GM06990 (cell line): ENCODE data around the gene ZPBP.

Source experiments
- DNase-seq: peaks from one replicate; pipeline ENCODE4 v3.0.0-alpha.2; 2011; ENCODE audit not compliant: insufficient read length; ENCODE audit errors: extremely low read depth
- H3K27me3 ChIP-seq: replicated peaks from 2 replicates; pipeline ENCODE4 v1.6.0; 2011; ENCODE audit warnings: low read length; ENCODE audit not compliant: control insufficient read depth, insufficient read depth
- H3K36me3 ChIP-seq: 2 replicates; pipeline ENCODE4 v1.5.1; 2011; ENCODE audit warnings: low read length; ENCODE audit not compliant: control insufficient read depth, insufficient read depth
- H3K4me3 ChIP-seq: replicated peaks from 2 replicates; pipeline ENCODE4 v1.5.1; 2011; ENCODE audit warnings: low read depth, mild to moderate bottlenecking, control low read depth, low read length
- TF ChIP-seq, protein P1 (sequence below): IDR thresholded peaks from 2 replicates; pipeline ENCODE4 v1.5.1; 2011; ENCODE audit warnings: low read length, control low read depth, mild to moderate bottlenecking, inconsistent platforms; ENCODE audit not compliant: insufficient read depth, poor library complexity, severe bottlenecking

Gene ZPBP

DNA sequence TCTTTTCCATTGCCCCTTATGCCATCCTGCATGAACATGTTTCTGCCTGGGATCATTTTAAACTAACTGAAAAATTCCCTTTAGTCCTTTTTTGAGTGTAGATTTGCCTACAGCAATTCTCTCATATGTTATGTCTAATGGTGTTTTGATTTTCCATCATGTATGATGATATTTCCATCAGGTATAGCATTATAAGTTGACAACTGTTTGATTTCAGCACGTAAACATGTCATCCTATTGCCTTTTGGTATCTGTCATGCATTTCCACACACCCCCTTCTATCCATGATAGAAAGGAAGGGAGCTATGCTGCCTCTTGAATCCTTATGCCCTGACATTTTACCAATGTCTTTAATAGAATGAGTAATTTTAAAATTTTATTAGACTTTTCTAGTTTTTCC, 116.8 kb downstream of the ZPBP start:
- TF ChIP-seq, protein P1, sequence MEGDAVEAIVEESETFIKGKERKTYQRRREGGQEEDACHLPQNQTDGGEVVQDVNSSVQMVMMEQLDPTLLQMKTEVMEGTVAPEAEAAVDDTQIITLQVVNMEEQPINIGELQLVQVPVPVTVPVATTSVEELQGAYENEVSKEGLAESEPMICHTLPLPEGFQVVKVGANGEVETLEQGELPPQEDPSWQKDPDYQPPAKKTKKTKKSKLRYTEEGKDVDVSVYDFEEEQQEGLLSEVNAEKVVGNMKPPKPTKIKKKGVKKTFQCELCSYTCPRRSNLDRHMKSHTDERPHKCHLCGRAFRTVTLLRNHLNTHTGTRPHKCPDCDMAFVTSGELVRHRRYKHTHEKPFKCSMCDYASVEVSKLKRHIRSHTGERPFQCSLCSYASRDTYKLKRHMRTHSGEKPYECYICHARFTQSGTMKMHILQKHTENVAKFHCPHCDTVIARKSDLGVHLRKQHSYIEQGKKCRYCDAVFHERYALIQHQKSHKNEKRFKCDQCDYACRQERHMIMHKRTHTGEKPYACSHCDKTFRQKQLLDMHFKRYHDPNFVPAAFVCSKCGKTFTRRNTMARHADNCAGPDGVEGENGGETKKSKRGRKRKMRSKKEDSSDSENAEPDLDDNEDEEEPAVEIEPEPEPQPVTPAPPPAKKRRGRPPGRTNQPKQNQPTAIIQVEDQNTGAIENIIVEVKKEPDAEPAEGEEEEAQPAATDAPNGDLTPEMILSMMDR = no peak
- Histone ChIP-seq H3K36me3 (no peaks in the 10 kb centered on the region), H3K4me3 (no peak overlapping the region), H3K27me3 (no peaks in the 10 kb centered on the region)
- no peak for DNase-seq

DNA sequence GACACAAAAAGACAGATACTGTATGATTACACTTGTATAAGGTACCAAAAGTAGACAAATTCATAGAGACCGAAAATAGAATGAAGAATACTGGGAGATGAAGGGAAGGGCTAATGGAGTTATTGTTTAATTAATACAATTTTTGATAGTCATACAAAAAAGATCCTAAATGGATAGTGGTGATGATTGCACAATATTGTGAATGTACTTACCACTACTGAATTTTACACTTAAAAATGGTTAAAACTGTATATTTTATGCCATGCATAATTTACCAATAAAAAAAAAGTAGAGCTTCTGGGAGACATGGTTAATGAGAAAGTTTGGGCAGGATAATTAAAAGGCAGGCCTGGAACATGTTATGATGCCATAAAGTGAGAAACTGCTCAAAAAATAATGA, 119.0 kb downstream of the ZPBP start:
- TF ChIP-seq, protein P1 = no peak
- Histone ChIP-seq H3K36me3 (no peaks in the 10 kb centered on the region), H3K4me3 (no peak overlapping the region), H3K27me3 (no peaks in the 10 kb centered on the region)
- no peak for DNase-seq

DNA sequence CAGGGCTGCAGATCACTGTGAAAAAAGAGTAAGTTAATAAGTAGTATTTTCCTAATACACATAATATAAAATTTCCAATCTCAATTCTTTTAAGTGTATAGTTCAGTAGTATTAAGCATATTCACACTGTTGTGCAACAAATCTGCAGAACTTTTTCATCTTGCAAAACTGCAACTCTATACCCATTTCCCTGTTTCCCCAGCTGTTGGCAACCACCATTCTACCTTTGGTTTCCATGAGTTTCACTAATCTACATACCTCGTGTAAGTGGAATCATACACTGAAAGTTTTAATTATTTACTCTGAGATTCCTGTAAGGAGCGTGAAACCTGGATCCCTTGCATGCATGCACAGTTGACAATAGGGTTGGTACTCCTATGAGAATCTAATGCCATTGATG, 155.4 kb downstream of the ZPBP start:
- H3K27me3 ChIP-seq = no peaks in the 10 kb centered on the region
- DNase-seq = no peak
- H3K4me3 ChIP-seq = no peak overlapping the region
- TF ChIP-seq, protein P1 = no peak
- no peaks in the 10 kb centered on the region for H3K36me3 ChIP-seq

GRCh38 chr7:49931627-49932026, 161.4 kb downstream of the ZPBP start:
- Histone ChIP-seq H3K4me3 (no peak overlapping the region), H3K36me3 (no peaks in the 10 kb centered on the region), H3K27me3 (no peaks in the 10 kb centered on the region)
- DNase-seq = no peak
- TF ChIP-seq, protein P1 = no peak

GRCh38 chr7:49928787-49929186, 164.3 kb downstream of the ZPBP start:
- no peaks in the 10 kb centered on the region for H3K36me3 ChIP-seq
- TF ChIP-seq, protein P1 = no peak

GRCh38 chr7:49927631-49928030, 165.4 kb downstream of the ZPBP start:
- DNase-seq = no peak
- no peaks in the 10 kb centered on the region; the same call in 1 of the 2 replicates for H3K27me3 ChIP-seq

More at GRCh38 chr7:49928787-49929186, 164.3 kb downstream of the ZPBP start:
- no peak for DNase-seq
- H3K4me3 ChIP-seq = no peak overlapping the region
- H3K27me3 ChIP-seq = no peaks in the 10 kb centered on the region; the same call in 1 of the 2 replicates

More at GRCh38 chr7:49927631-49928030, 165.4 kb downstream of the ZPBP start:
- Histone ChIP-seq H3K4me3 (no peak overlapping the region), H3K36me3 (no peaks in the 10 kb centered on the region)
- TF ChIP-seq, protein P1 = no peak
